IMR-90 (cell line): ENCODE data around the gene ST3GAL3. TPM values are rescaled to one million over a fixed set of nuclear protein-coding genes. Genes with fewer than 3 reads are reported as not detected.
A peak's percentile ranks its signal among the peaks of the same experiment; 100 is the strongest.

Experiments used
- ATAC-seq: fragments of 200-7000 bp; cut with Tn5 transposase; 2 replicates; pipeline ENCODE4 v1.9.1; 2020; ENCODE audit warnings: low read depth, mild to moderate bottlenecking, moderate library complexity
- BruUV-seq: library from RNA; stranded (reverse); fragments of 400-500 nt; replicated peaks from 2 replicates; lab custom pipeline; 2021; lab: Mats Ljungman, UMichigan
- CTCF ChIA-PET: fragments of 300-600 bp; formaldehyde crosslinking; extraction: SDS; loops from one replicate; lab custom pipeline; 2021; ENCODE audit warnings: antibody characterized with exemption; lab: Yijun Ruan, JAX
- POLR2A ChIA-PET: fragments of 300-600 bp; sonication (Branson Sonifier 250); formaldehyde crosslinking; loops from one replicate; lab custom pipeline; 2022; ENCODE audit warnings: antibody characterized with exemption; ENCODE audit not compliant: unreplicated experiment; lab: Charles Lee
- DNase-seq: peaks from one replicate; pipeline ENCODE4 v3.0.0; 2013
- H2AFZ ChIP-seq: replicated peaks from 2 replicates; pipeline ENCODE3; 2013; ENCODE audit warnings: low read length, mild to moderate bottlenecking; ENCODE audit not compliant: poor library complexity
- H2AK5ac ChIP-seq: 2 replicates; pipeline ENCODE4 v1.6.1; 2013; ENCODE audit warnings: low read depth, low read length, inconsistent platforms
- H2AK9ac ChIP-seq: replicated peaks from 2 replicates; pipeline ENCODE3; 2013; ENCODE audit warnings: mild to moderate bottlenecking, low read depth, low read length, moderate library complexity; ENCODE audit not compliant: poor library complexity
- H2BK120ac ChIP-seq: 2 replicates; pipeline ENCODE4 v1.6.1; 2013; ENCODE audit warnings: low read depth, low read length, inconsistent platforms
- H2BK15ac ChIP-seq: 3 replicates; pipeline ENCODE4 v1.6.1; 2013; ENCODE audit warnings: low read depth, low read length, inconsistent platforms
- H2BK20ac ChIP-seq: 2 replicates; pipeline ENCODE4 v1.6.1; 2013; ENCODE audit warnings: low read depth, mild to moderate bottlenecking, inconsistent platforms, low read length, moderate library complexity
- H2BK5ac ChIP-seq: 2 replicates; pipeline ENCODE4 v1.6.1; 2013; ENCODE audit warnings: mild to moderate bottlenecking, low read depth, low read length, inconsistent platforms; ENCODE audit not compliant: poor library complexity, severe bottlenecking
- H3K14ac ChIP-seq: replicated peaks from 2 replicates; pipeline ENCODE4 v1.6.1; 2013; ENCODE audit warnings: low read depth, low read length, inconsistent platforms
- H3K18ac ChIP-seq: 2 replicates; pipeline ENCODE4 v1.6.1; 2013; ENCODE audit warnings: low read depth, low read length, control low read depth
- H3K23ac ChIP-seq: 2 replicates; pipeline ENCODE4 v1.6.1; 2013; ENCODE audit warnings: low read depth, low read length, inconsistent platforms
- H3K27ac ChIP-seq: 2 replicates; pipeline ENCODE4 v1.5.1; 2013; ENCODE audit warnings: mild to moderate bottlenecking, control low read depth, low read length; ENCODE audit not compliant: insufficient read depth
- H3K27me3 ChIP-seq: 2 replicates; pipeline ENCODE4 v1.6.1; 2013; ENCODE audit warnings: low read length; ENCODE audit not compliant: control insufficient read depth, insufficient read depth
- H3K36me3 ChIP-seq: 2 replicates; pipeline ENCODE4 v1.6.1; 2013; ENCODE audit warnings: low read length, mixed read lengths; ENCODE audit not compliant: control insufficient read depth, insufficient read depth
- H3K4ac ChIP-seq: 2 replicates; pipeline ENCODE4 v1.6.1; 2013; ENCODE audit warnings: low read depth, low read length, inconsistent platforms
- H3K4me1 ChIP-seq: 2 replicates; pipeline ENCODE4 v1.6.1; 2013; ENCODE audit warnings: low read length, mixed read lengths; ENCODE audit not compliant: control insufficient read depth, insufficient read depth
- H3K4me2 ChIP-seq: 2 replicates; pipeline ENCODE4 v1.6.1; 2013; ENCODE audit warnings: low read depth, mild to moderate bottlenecking, control low read depth, low read length, moderate library complexity
- H3K4me3 ChIP-seq: 2 replicates; pipeline ENCODE4 v1.5.1; 2013; ENCODE audit warnings: low read depth, mild to moderate bottlenecking, control low read depth, low read length, moderate library complexity; ENCODE audit not compliant: insufficient read depth
- H3K56ac ChIP-seq: 2 replicates; pipeline ENCODE4 v1.6.1; 2013; ENCODE audit warnings: low read length, inconsistent platforms; ENCODE audit not compliant: insufficient read depth; ENCODE audit errors: extremely low read depth
- H3K79me1 ChIP-seq, 2 experiments: 2 replicates each; pipeline ENCODE4 v1.6.1; 2013; ENCODE audit warnings: low read length in 2 of 2, inconsistent platforms in 1 of 2, low read depth in 1 of 2
- H3K9ac ChIP-seq: 2 replicates; pipeline ENCODE4 v1.6.1; 2013; ENCODE audit warnings: low read depth, low read length, control low read depth
- H3K9me1 ChIP-seq: 2 replicates; pipeline ENCODE4 v1.6.1; 2013; ENCODE audit warnings: low read length, inconsistent platforms; ENCODE audit not compliant: insufficient read depth
- H3K9me3 ChIP-seq: 2 replicates; pipeline ENCODE4 v1.6.1; 2013; ENCODE audit warnings: low read length; ENCODE audit not compliant: control insufficient read depth, insufficient read depth
- H4K20me1 ChIP-seq: 2 replicates; pipeline ENCODE4 v1.6.1; 2013; ENCODE audit warnings: low read length, inconsistent platforms; ENCODE audit not compliant: insufficient read depth
- H4K5ac ChIP-seq: 2 replicates; pipeline ENCODE4 v1.6.1; 2013; ENCODE audit warnings: mild to moderate bottlenecking, low read depth, low read length, control low read depth
- H4K8ac ChIP-seq, 2 experiments: 2 replicates each; pipeline ENCODE4 v1.6.1; 2013; ENCODE audit warnings: low read depth in 2 of 2, low read length in 2 of 2, control low read depth in 1 of 2, inconsistent platforms in 1 of 2
- H4K91ac ChIP-seq: 2 replicates; pipeline ENCODE4 v1.6.1; 2013; ENCODE audit warnings: low read depth, low read length, inconsistent platforms; ENCODE audit not compliant: insufficient read depth
- CEBPB ChIP-seq: IDR thresholded peaks from 2 replicates; pipeline ENCODE4 v1.6.1; 2012; ENCODE audit warnings: low read depth, low read length, improper control_type of control experiment
- MAZ ChIP-seq: IDR thresholded peaks from 2 replicates; pipeline ENCODE4 v1.6.1; 2012; ENCODE audit warnings: low read depth, mild to moderate bottlenecking, low read length, improper control_type of control experiment, moderate library complexity, borderline replicate concordance
- MXI1 ChIP-seq: IDR thresholded peaks from 2 replicates; pipeline ENCODE4 v1.6.1; 2012; ENCODE audit warnings: low read depth, mild to moderate bottlenecking, low read length, moderate library complexity, borderline replicate concordance
- NFE2L2 ChIP-seq: fragments of 150-350 bp; IDR thresholded peaks from 2 replicates; pipeline ENCODE4 v1.6.1; 2016; ENCODE audit warnings: low read depth, mild to moderate bottlenecking, low read length
- WGBS, 2 experiments: methylation state at CpG; one replicate each; pipeline versions ENCODE4 v1.1.5 to v1.1.7; 2013; ENCODE audit warnings: missing lambda C conversion rate in 2 of 2; ENCODE audit not compliant: insufficient read length in 1 of 2; ENCODE audit errors: extremely low coverage in 2 of 2; 5-methylcytosine and 5-hydroxymethylcytosine counted together
- dilution Hi-C: fragments of 300-500 bp; cut with HindIII; formaldehyde crosslinking; loops from one replicate; pipeline ENCODE4 v1.14.3; 2018; ENCODE audit warnings: low sequenced_read_pairs; ENCODE audit not compliant: unreplicated experiment
- in situ Hi-C: fragments of 300-500 bp; cut with MboI; formaldehyde crosslinking; loops from 3 replicates; pipeline ENCODE4 v1.14.3; 2019; ENCODE audit warnings: low sequenced_read_pairs, inconsistent platforms, mixed read lengths
- intact Hi-C: fragments of 100-400 bp; cut with micrococcal nuclease; formaldehyde crosslinking; loops from 2 replicates; pipeline ENCODE4 v1.10.0; 2022
- polyA plus RNA-seq, 3 experiments: library from polyadenylated mRNA; depleted of rRNA; stranded (reverse); fragments of >200 nt; gene quantifications; 2 replicates each; pipeline ENCODE4 v1.2.3, GENCODE V29; 2012; ENCODE audit warnings: low replicate concordance in 1 of 3
- total RNA-seq: library from RNA; depleted of rRNA; stranded (reverse); fragments of >200 nt; gene quantifications from 2 replicates; pipeline ENCODE4 v1.2.3, GENCODE V29; 2012
- TF ChIP-seq, protein P1 (sequence below): conservative IDR thresholded peaks from 2 replicates; pipeline ENCODE4 v1.5.1; 2012; ENCODE audit warnings: mild to moderate bottlenecking, low read depth, low read length, improper control_type of control experiment
- TF ChIP-seq, protein P2 (sequence below): fragments of 150-350 bp; IDR thresholded peaks from 2 replicates; pipeline ENCODE4 v1.6.1; 2017; ENCODE audit warnings: mild to moderate bottlenecking, antibody characterized with exemption, low read length, low read depth

Gene ST3GAL3
- total and polyA plus RNA-seq, 2 of the 4 experiments (the other 2 are of a cell fraction), result 12.0 to 14.8 TPM

DNA sequence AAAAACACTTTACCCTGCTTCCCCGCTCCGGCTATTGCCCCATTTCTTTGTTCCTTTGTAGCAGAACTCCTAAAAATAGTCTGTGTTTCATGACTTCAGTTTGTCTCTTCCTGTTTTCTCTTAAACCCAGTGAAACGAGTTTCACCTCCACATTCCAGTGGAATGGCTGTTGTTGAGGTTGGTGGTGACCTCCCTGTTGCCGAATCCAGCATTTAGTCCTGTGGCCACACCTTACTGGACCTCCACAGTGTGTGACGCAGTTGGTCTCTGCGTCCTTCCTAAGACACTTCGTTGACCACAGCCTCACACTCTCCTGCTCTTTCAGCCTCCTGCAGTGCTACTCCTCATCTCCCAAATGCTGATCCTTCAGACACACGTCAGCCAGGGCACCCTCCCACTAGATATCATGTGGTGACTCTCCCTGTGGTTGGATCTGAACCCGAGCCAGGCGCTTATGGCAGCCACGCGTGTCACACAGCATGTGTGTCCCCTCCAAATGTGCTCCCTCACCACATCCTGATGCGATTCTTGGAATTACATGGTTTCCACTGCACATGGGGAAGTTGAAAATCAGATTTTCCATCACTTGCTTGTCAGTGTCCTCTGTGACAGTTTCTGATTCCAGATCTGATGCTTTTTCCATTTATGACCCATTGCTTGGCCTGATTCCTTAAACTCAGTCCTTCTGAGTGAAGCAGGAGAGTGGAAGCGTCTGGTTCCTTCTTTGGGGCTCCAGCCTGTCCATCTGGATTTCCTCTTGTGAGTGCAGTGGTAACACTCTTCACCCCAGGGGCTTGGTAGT, 127.1 kb downstream of the ST3GAL3 start:
- H3K9ac ChIP-seq, result no peak overlapping the region
- H3K4ac ChIP-seq, result peak overlapping the region; percentile 65
- H2AK5ac ChIP-seq, result peak overlapping the region; percentile 94
- H2BK5ac ChIP-seq, result peak overlapping the region; percentile 31
- peak overlapping the region; percentile 14; the same call in 1 of the 2 replicates for H4K91ac ChIP-seq
- dilution Hi-C loops (no loop called here), intact Hi-C loops (no loop called here), in situ Hi-C loops (no loop called here)
- H3K18ac ChIP-seq, result no peak overlapping the region
- H4K5ac ChIP-seq, result no peak overlapping the region
- peak overlapping the region; percentile 67 for H2AFZ ChIP-seq
- WGBS, 2 experiments, result 89% methylated on average over 4 of the region's 14 CpGs; no CpG with 5 or more reads in 1 of the 2 experiments
- H4K8ac ChIP-seq, result peak overlapping the region; percentile 14 to 60; a peak in 3 of 4 replicates
- H3K23ac ChIP-seq, result peak overlapping the region; percentile 88
- H3K9me3 ChIP-seq, result no peaks in the 10 kb centered on the region
- no peak overlapping the region for H3K27ac ChIP-seq
- ChIA-PET POLR2A (no interaction called here), CTCF (no interaction called here)
- H2BK20ac ChIP-seq, result peak overlapping the region; percentile 7
- no peak for ATAC-seq
- no peak overlapping the region for H3K4me2 ChIP-seq
- no peak for DNase-seq
- BruUV-seq, result no TSS peak
- peaks cover 26 to 44% of the 10 kb centered on the region in 2 experiments for H3K79me1 ChIP-seq
- H3K56ac ChIP-seq, result peak overlapping the region; percentile 10; the same call in 1 of the 2 replicates
- H2BK15ac ChIP-seq, result peak overlapping the region; percentile 56; the same call in 1 of the 3 replicates
- no peak overlapping the region for H3K4me3 ChIP-seq
- no peaks in the 10 kb centered on the region for H3K27me3 ChIP-seq
- TF ChIP-seq, protein P1, sequence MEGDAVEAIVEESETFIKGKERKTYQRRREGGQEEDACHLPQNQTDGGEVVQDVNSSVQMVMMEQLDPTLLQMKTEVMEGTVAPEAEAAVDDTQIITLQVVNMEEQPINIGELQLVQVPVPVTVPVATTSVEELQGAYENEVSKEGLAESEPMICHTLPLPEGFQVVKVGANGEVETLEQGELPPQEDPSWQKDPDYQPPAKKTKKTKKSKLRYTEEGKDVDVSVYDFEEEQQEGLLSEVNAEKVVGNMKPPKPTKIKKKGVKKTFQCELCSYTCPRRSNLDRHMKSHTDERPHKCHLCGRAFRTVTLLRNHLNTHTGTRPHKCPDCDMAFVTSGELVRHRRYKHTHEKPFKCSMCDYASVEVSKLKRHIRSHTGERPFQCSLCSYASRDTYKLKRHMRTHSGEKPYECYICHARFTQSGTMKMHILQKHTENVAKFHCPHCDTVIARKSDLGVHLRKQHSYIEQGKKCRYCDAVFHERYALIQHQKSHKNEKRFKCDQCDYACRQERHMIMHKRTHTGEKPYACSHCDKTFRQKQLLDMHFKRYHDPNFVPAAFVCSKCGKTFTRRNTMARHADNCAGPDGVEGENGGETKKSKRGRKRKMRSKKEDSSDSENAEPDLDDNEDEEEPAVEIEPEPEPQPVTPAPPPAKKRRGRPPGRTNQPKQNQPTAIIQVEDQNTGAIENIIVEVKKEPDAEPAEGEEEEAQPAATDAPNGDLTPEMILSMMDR, result no peak
- TF ChIP-seq MXI1 (no peak), CEBPB (no peak), MAZ (no peak), NFE2L2 (no peak)
- TF ChIP-seq, protein P2, sequence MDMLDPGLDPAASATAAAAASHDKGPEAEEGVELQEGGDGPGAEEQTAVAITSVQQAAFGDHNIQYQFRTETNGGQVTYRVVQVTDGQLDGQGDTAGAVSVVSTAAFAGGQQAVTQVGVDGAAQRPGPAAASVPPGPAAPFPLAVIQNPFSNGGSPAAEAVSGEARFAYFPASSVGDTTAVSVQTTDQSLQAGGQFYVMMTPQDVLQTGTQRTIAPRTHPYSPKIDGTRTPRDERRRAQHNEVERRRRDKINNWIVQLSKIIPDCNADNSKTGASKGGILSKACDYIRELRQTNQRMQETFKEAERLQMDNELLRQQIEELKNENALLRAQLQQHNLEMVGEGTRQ, result no peak
- H3K14ac ChIP-seq, result peak overlapping the region; percentile 93
- peaks cover 28% of the 10 kb centered on the region for H3K9me1 ChIP-seq
- peaks cover 16% of the 10 kb centered on the region for H3K4me1 ChIP-seq
- peak overlapping the region; percentile 38 for H2BK120ac ChIP-seq
- peaks cover 14% of the 10 kb centered on the region for H3K36me3 ChIP-seq
- peak overlapping the region; percentile 31 for H2AK9ac ChIP-seq
- H4K20me1 ChIP-seq, result peaks cover 19% of the 10 kb centered on the region
